CD4-positive, CD25-positive, alpha-beta regulatory T cell (primary cell): Measurements from ENCODE around the gene CFAP100. TPM values are rescaled to one million over a fixed set of nuclear protein-coding genes. Genes with fewer than 3 reads are reported as not detected.

Experiments used
- ATAC-seq, 2 donors: fragments of 150-1000 bp; cut with Tn5 transposase; one replicate each; pipeline ENCODE4 v1.10.0; 2021; ENCODE audit warnings: low read depth in 2 of 2, moderate number of reproducible peaks in 2 of 2, moderate library complexity in 1 of 2
- DNase-seq, 3 donors: peaks; one replicate each; pipeline versions ENCODE4 v3.0.0 to v3.0.0-alpha.2; 2012 to 2022; ENCODE audit warnings: mixed read lengths in 1 of 3
- H3K27ac ChIP-seq: one replicate; pipeline ENCODE4 v1.7.0; 2013; ENCODE audit warnings: mild to moderate bottlenecking, low read length; ENCODE audit not compliant: insufficient read depth, poor library complexity, severe bottlenecking
- H3K27me3 ChIP-seq: one replicate; pipeline ENCODE4 v1.7.0; 2013; ENCODE audit warnings: low read length; ENCODE audit not compliant: control insufficient read depth, insufficient read depth
- H3K36me3 ChIP-seq: one replicate; pipeline ENCODE4 v1.7.0; 2013; ENCODE audit warnings: mild to moderate bottlenecking, low read length, moderate library complexity; ENCODE audit not compliant: control insufficient read depth, insufficient read depth
- H3K4me1 ChIP-seq: 2 replicates; pipeline ENCODE4 v1.7.0; 2013; ENCODE audit warnings: mild to moderate bottlenecking, low read length; ENCODE audit not compliant: insufficient read depth, control insufficient read depth, poor library complexity, severe bottlenecking
- H3K4me3 ChIP-seq: one replicate; pipeline ENCODE4 v1.7.0; 2013; ENCODE audit warnings: low read depth, mild to moderate bottlenecking, low read length, moderate library complexity
- H3K9me3 ChIP-seq, 2 experiments: 1 replicate in 1 of 2; 2 replicates in 1 of 2; pipeline ENCODE4 v1.7.0; 2013; ENCODE audit warnings: low read length in 2 of 2, mild to moderate bottlenecking in 1 of 2, moderate library complexity in 1 of 2; ENCODE audit not compliant: control insufficient read depth in 2 of 2
- H3K27ac Mint-ChIP-seq, 3 donors: one replicate each; pipeline ENCODE4 v1.8.0; 2020 to 2022; ENCODE audit warnings: mild to moderate bottlenecking in 3 of 3, mixed read lengths in 3 of 3, moderate library complexity in 2 of 3
- H3K27me3 Mint-ChIP-seq: one replicate; pipeline ENCODE4 v1.8.0; 2022; ENCODE audit warnings: mild to moderate bottlenecking, mixed read lengths
- H3K36me3 Mint-ChIP-seq: one replicate; pipeline ENCODE4 v1.8.0; 2020; ENCODE audit warnings: mixed read lengths
- H3K4me1 Mint-ChIP-seq, 4 donors: one replicate each; pipeline ENCODE4 v1.8.0; 2020 to 2022; ENCODE audit warnings: mixed read lengths in 4 of 4, mild to moderate bottlenecking in 1 of 4
- H3K4me3 Mint-ChIP-seq, 4 donors: one replicate each; pipeline ENCODE4 v1.8.0; 2020 to 2022; ENCODE audit warnings: mild to moderate bottlenecking in 4 of 4, mixed read lengths in 4 of 4, moderate library complexity in 3 of 4
- H3K9me3 Mint-ChIP-seq, 7 donors: one replicate each; pipeline ENCODE4 v1.8.0; 2020 to 2022; ENCODE audit warnings: mixed read lengths in 7 of 7, mild to moderate bottlenecking in 3 of 7, moderate library complexity in 2 of 7
- polyA plus RNA-seq, 4 donors: library from polyadenylated mRNA; unstranded; fragments of 300-500 nt; fragmentation: Illumina TruSeq; gene quantifications; one replicate each; pipeline ENCODE4 v1.2.3, GENCODE V29; 2021
- total RNA-seq: library from RNA; stranded (reverse); gene quantifications from one replicate; pipeline ENCODE4 v1.2.3, GENCODE V29; 2022

CFAP100 gene
- total and polyA plus RNA-seq, 5 donors from 2014 or later: not detected

DNA sequence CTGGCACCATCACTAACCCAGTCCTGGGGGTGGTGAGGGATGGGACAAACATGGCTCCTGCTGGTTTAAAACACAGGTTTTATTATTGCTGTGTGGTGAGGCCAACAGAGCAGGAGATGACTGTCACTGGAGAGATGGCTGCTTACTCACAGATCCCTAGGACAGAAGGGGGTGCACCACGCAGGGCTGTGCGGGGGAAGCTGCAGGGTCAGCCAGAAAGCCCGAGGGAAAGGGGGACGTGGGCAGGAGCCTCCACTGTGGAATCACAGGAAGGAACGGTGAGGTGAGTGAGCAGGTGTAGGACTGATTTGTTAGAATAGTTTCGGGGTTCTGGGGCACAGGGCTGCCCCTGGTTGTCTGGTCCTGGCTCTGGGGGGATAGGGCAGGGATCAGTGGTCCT lies 7.5 kb downstream of the CFAP100 start:
- no peaks in the 10 kb centered on the region for H3K27me3 ChIP-seq
- peaks cover 0 to 2% (median 0%) of the 10 kb centered on the region in 7 donors for H3K9me3 Mint-ChIP-seq
- no peaks in the 10 kb centered on the region for H3K4me1 Mint-ChIP-seq

DNA sequence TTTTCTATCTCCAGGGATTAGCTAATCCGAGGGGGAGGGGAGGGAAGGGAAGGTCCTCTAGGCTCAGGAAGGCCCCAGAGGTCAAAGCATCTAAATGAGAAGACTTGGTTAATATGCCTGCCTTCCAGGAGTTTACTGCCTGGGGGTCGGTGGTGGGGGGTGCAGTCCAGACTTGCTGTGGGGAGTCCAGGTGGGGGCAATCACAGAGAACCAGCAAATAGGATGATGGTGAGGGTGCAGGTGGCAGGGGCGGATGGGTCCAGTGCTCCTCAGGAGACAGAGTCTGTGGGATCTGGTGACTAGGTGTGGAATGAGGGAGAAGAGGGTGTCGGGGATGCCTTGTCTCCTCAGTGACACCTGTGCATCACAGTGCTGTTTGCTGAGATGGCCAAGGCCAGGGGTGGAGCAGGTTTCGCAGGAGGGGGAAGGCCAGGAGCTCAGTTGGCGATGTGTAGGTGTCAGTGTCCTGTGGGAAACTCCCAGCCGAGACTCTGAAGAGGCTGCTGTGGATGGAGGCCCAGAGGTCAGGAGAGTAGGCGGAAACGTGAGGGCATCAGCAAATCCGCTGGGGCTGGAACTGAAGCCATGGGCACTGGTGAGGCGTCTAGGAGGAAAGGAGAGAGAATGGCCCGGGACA lies 8.1 kb downstream of the CFAP100 start:
- H3K27ac Mint-ChIP-seq: no peak overlapping the region
- Histone ChIP-seq H3K27ac (no peak overlapping the region), H3K27me3 (no peaks in the 10 kb centered on the region), H3K4me1 (no peaks in the 10 kb centered on the region), H3K4me3 (no peak overlapping the region), H3K36me3 (no peaks in the 10 kb centered on the region), H3K9me3 (no peaks in the 10 kb centered on the region)
- no peaks in the 10 kb centered on the region for H3K4me1 Mint-ChIP-seq
- no peak overlapping the region for H3K4me3 Mint-ChIP-seq
- H3K27me3 Mint-ChIP-seq: no peaks in the 10 kb centered on the region
- ATAC-seq (no peak), DNase-seq (no peak)
- no peaks in the 10 kb centered on the region for H3K36me3 Mint-ChIP-seq
- H3K9me3 Mint-ChIP-seq: peaks cover 0 to 2% (median 0%) of the 10 kb centered on the region in 7 donors

More for the DNA sequence above, 7.5 kb downstream of the CFAP100 start:
- DNase-seq (no peak), ATAC-seq (no peak)
- no peaks in the 10 kb centered on the region for H3K36me3 ChIP-seq
- H3K27ac ChIP-seq: no peak overlapping the region
- no peaks in the 10 kb centered on the region for H3K4me1 ChIP-seq
- no peaks in the 10 kb centered on the region for H3K9me3 ChIP-seq
- no peak overlapping the region for H3K4me3 Mint-ChIP-seq
- no peak overlapping the region for H3K4me3 ChIP-seq
- H3K27ac Mint-ChIP-seq: peak overlapping the region in 1 of 3 donors; percentile 5
- no peaks in the 10 kb centered on the region for H3K36me3 Mint-ChIP-seq
- peaks cover 1% of the 10 kb centered on the region for H3K27me3 Mint-ChIP-seq

DNA sequence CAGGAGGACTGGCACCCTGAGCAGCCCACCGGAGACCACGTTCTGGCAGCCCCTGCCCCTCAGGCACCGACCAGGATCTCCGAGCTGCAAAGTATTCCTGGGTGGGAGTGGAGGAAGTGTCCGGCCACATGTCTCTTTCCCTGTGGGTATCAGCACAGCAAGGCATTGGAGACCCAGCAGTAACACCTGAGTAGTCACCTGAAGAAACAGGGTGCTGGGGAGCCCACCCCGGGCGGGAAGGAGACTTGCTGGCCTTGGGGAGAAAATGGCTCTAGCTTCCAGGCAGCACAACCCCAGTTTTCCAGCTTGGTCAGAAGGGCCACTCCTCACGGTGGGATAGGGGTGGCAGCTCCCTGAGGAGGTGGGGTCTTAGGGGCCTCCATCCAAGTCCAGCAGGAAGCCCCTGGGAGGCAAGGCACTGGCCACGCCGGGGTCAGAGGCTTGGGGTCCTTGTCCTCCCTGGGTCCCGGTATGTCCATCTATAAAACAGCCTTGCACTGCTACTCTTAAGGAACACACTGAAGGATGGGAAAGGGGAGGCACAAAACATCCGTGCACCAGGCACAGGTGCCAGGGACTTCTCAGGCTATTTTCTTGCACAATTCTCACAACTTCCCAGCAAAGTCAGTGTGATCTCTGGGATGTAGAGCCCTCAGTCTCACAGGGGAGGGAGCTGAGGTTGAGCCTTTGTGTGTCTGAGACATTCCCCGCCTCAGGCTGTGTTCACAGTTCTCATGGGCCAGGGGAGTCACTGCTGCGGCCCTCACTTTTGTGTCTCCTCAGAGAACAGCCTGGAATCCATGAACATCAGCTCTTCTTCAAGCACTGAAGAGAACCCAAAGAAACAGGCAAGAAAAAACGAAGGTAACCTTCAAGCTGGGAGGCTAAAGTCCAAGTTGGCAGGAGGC lies 11.9 kb downstream of the CFAP100 start:
- Histone ChIP-seq H3K4me3 (no peak overlapping the region), H3K27ac (no peak overlapping the region), H3K4me1 (no peaks in the 10 kb centered on the region), H3K9me3 (no peaks in the 10 kb centered on the region), H3K27me3 (no peaks in the 10 kb centered on the region), H3K36me3 (no peaks in the 10 kb centered on the region)
- H3K27ac Mint-ChIP-seq: no peak overlapping the region
- DNase-seq: no peak
- H3K36me3 Mint-ChIP-seq: no peaks in the 10 kb centered on the region
- H3K4me1 Mint-ChIP-seq: no peaks in the 10 kb centered on the region
- H3K4me3 Mint-ChIP-seq: no peak overlapping the region
- H3K9me3 Mint-ChIP-seq: peaks cover 0 to 5% (median 0%) of the 10 kb centered on the region in 7 donors
- no peak for ATAC-seq
- no peaks in the 10 kb centered on the region for H3K27me3 Mint-ChIP-seq

DNA sequence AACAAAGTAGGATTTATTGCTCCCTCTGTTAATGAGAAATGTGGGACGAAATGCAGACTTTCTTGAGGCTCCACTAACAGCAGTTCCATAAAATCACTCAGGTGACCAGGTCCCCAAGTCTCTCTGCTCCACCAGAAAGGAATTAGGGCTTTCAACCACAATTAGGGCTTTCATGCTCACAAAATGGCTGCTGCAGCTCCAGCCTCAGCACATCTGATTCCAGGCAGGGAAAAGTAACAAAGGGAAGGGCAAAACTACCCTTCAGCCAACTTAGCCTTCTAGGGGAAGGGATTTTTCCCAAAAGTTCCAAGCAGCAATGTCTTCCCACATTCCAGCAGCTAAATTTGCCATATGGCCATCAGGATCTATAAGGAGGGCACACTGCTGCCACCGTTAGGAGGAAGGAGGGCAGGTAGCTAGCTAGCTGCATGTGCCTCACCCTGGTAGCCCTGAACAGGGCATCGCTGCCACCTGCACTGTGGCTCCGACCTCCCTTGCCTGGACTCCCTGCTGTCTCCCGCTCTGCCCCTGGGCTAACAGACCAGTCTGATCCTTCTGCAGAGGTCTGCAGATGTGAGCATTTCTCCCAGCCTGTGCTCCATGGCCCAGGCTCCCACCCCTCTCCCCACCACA lies 12.8 kb downstream of the CFAP100 start:
- Histone ChIP-seq H3K9me3 (no peaks in the 10 kb centered on the region), H3K4me1 (no peaks in the 10 kb centered on the region), H3K27me3 (no peaks in the 10 kb centered on the region), H3K36me3 (no peaks in the 10 kb centered on the region), H3K27ac (no peak overlapping the region), H3K4me3 (no peak overlapping the region)
- Mint-ChIP-seq H3K4me1 (no peaks in the 10 kb centered on the region), H3K36me3 (no peaks in the 10 kb centered on the region), H3K27ac (no peak overlapping the region), H3K27me3 (no peaks in the 10 kb centered on the region), H3K4me3 (no peak overlapping the region), H3K9me3 (peaks cover 0 to 5% (median 0%) of the 10 kb centered on the region in 7 donors)
- ATAC-seq (no peak), DNase-seq (no peak)

DNA sequence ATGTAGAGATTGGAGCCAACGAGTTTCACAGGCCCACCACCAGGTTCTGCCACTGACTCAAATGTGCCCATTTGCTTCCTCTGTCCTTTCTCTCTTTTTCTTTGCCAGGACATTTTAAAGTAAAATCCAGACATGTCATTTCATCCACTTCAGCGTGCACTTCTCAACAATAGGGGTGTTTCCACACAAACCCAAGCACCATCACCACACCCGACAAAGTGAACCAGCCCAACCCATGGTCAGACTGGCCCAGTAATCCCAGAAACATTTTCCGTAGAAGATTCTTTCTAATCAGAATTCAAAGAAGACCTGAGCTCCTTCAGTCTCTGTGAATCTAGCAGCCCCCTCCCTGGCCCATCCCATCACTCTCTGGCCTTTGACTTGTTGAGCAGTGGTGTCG lies 13.4 kb downstream of the CFAP100 start:
- Histone ChIP-seq H3K27ac (no peak overlapping the region), H3K9me3 (no peaks in the 10 kb centered on the region), H3K4me1 (no peaks in the 10 kb centered on the region), H3K36me3 (no peaks in the 10 kb centered on the region), H3K27me3 (no peaks in the 10 kb centered on the region), H3K4me3 (no peak overlapping the region)
- Mint-ChIP-seq H3K4me3 (no peak overlapping the region), H3K36me3 (no peaks in the 10 kb centered on the region), H3K9me3 (peaks cover 0 to 4% (median 0%) of the 10 kb centered on the region in 7 donors), H3K27me3 (no peaks in the 10 kb centered on the region), H3K27ac (no peak overlapping the region), H3K4me1 (no peaks in the 10 kb centered on the region)
- DNase-seq: no peak
- ATAC-seq: no peak

DNA sequence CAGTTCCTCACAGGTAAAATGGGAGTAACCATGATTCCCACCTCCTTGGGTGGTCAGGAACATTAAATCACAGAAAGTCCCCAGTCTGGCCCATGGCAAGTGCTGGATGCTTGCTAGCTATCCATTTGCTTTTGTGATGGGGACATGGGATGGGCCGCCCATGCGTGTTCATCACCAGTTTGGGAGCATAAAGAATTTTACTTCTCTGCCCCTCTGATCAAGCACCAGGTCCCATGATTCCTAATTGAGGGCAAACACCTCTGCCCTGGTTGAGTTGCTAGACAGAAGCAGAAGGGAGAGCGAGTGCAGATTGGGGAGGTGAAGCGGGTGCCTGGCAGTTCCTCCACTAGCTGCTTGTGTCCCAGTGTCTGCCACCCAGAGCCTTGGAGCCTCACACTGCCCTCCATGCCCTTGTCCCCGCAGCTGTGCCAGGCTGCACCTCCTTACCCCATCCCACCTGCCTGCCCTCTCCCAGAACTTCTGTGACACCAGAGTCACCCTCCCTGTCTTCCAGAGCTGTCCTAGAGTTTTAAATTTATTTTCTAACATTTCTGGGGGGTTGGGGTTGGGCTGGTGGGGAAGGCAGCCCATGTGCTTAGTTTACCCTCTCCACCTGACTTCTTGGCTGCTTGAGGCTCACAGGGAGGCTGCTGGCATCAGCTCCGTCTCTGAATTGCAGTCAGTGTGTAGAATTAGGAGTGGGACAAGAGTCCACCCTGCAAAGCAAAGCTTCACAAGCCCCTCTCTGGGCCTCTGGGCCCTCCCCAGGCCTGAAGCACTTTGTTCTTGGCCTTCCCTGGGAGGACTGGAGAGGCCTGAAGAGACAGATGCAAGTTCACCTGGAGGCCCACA lies 18.4 kb downstream of the CFAP100 start:
- Mint-ChIP-seq H3K27me3 (peaks cover 5% of the 10 kb centered on the region), H3K27ac (no peak overlapping the region), H3K4me3 (no peak overlapping the region), H3K36me3 (no peaks in the 10 kb centered on the region), H3K4me1 (no peaks in the 10 kb centered on the region), H3K9me3 (peaks cover 0 to 3% (median 0%) of the 10 kb centered on the region in 7 donors)
- Histone ChIP-seq H3K4me1 (no peaks in the 10 kb centered on the region), H3K9me3 (no peaks in the 10 kb centered on the region), H3K36me3 (no peaks in the 10 kb centered on the region), H3K4me3 (no peak overlapping the region), H3K27me3 (no peaks in the 10 kb centered on the region), H3K27ac (no peak overlapping the region)
- DNase-seq: no peak
- ATAC-seq: no peak

DNA sequence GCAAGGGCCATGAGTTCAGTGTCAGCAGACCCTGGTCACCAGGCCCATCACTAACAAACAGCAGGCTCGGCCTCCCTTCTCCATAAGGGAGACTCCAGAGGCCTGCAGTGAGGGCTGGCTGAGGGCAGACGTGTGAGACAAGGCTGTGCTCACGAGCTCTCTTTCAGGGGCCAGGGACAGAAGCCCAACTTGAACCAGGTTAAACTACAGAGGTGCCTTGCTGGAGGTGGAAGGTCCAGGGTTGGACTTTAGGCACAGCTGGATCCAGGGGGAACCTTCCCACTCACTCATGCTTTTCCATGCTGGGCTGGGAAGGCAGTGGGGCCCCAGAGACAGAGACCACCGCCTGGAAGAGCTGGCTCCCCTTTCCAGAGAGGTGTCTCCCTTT lies 19.0 kb downstream of the CFAP100 start:
- H3K4me1 ChIP-seq: no peaks in the 10 kb centered on the region
- Mint-ChIP-seq H3K27me3 (peaks cover 5% of the 10 kb centered on the region), H3K4me1 (no peaks in the 10 kb centered on the region), H3K27ac (no peak overlapping the region), H3K9me3 (peaks cover 0 to 3% (median 0%) of the 10 kb centered on the region in 7 donors), H3K36me3 (no peaks in the 10 kb centered on the region), H3K4me3 (no peak overlapping the region)
- no peaks in the 10 kb centered on the region for H3K9me3 ChIP-seq
- no peak for ATAC-seq
- DNase-seq: no peak
- H3K27me3 ChIP-seq: no peaks in the 10 kb centered on the region
- H3K36me3 ChIP-seq: no peaks in the 10 kb centered on the region
- H3K27ac ChIP-seq: no peak overlapping the region
- no peak overlapping the region for H3K4me3 ChIP-seq
